IPS DF 6.9 (cell line): ENCODE results near the gene IGSF8.

Experiments
- DNase-seq: peaks from one replicate; pipeline ENCODE4 v3.0.0-alpha.2; 2013; ENCODE audit warnings: low read depth, low spot score
- H3K27ac ChIP-seq: one replicate; pipeline ENCODE4 v1.5.1; 2013; ENCODE audit warnings: low read length, control low read depth
- H3K27me3 ChIP-seq: 2 replicates; pipeline ENCODE4 v1.6.1; 2013; ENCODE audit warnings: mild to moderate bottlenecking, low read length; ENCODE audit not compliant: control insufficient read depth, insufficient read depth
- H3K36me3 ChIP-seq: 2 replicates; pipeline ENCODE4 v1.6.1; 2013; ENCODE audit warnings: low read length; ENCODE audit not compliant: control insufficient read depth, insufficient read depth
- H3K4me1 ChIP-seq: 2 replicates; pipeline ENCODE4 v1.6.1; 2013; ENCODE audit warnings: low read length; ENCODE audit not compliant: control insufficient read depth, insufficient read depth
- H3K4me3 ChIP-seq: 2 replicates; pipeline ENCODE4 v1.5.1; 2013; ENCODE audit warnings: mild to moderate bottlenecking, low read length
- H3K9me3 ChIP-seq: 2 replicates; pipeline ENCODE4 v1.6.1; 2013; ENCODE audit warnings: low read length, inconsistent platforms; ENCODE audit not compliant: control insufficient read depth, insufficient read depth
- WGBS: extraction: QIAGEN DNeasy Blood & Tissue Kit; methylation state at CpG from one replicate; pipeline ENCODE4 v1.1.7; 2013; ENCODE audit warnings: mixed read lengths, missing lambda C conversion rate; ENCODE audit not compliant: insufficient read length, insufficient coverage; 5-methylcytosine and 5-hydroxymethylcytosine counted together

Gene IGSF8

DNA sequence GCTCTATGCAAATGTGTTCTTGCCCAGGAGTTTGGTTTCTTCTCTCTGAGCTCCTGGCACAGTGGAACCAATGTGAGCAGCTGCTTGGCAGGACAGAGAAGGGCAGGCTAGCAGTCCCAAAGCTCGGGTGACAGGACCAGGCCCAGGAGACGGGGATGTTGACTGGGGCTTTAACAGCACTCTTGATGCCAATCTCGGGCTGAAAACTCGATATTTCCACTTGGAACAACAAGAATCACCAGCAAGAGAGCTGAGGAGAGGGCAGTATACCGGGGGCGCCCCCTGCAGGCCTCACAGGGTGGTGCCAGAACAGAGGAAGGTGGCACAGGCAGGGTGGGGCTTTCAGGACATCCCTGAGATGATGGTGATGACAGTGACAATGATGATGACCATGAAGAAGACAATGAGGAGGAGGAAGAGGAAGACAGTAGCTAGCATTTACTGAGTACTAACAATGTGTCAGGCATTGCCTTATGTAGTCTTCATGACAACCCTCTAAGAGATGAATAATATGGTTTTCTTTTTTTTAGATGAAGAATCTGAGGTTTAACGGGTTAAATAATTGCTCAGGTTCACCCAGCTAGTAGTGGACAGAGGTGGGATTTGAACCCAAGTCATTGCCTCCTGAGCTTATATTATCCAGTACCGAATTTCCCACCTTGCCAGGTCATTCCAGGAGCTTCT is 19.8 kb downstream of the IGSF8 start:
- no CpG with 5 or more reads among the region's 8 CpGs for WGBS
- Histone ChIP-seq H3K4me1 (no peaks in the 10 kb centered on the region; the same call in 1 of the 2 replicates), H3K9me3 (no peaks in the 10 kb centered on the region), H3K4me3 (no peak overlapping the region), H3K36me3 (no peaks in the 10 kb centered on the region), H3K27me3 (peaks cover 4% of the 10 kb centered on the region; the same call in 1 of the 2 replicates), H3K27ac (no peak overlapping the region)
- no peak for DNase-seq

DNA sequence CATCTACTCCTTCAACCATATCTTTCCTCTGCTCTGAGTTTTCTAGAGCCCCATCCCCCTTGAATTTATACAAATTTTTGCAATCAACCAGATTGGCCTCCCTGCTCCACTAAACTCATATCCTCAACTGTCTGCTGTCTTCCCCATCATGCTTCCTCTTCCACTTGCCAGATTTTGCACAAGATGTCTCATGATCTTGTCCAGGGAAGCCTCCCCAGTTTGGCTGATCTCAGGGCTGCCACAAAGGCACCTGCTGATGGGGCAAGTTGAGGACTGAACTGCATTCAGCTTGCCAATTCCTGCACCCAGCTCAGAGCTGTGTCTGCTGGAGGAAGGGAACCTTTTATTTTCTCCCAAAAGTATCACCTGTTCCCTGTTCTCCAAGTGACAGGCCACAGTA is 20.9 kb downstream of the IGSF8 start:
- Histone ChIP-seq H3K4me3 (no peak overlapping the region), H3K9me3 (no peaks in the 10 kb centered on the region), H3K27ac (no peak overlapping the region), H3K27me3 (peaks cover 2% of the 10 kb centered on the region; the same call in 1 of the 2 replicates), H3K4me1 (no peaks in the 10 kb centered on the region), H3K36me3 (no peaks in the 10 kb centered on the region)
- DNase-seq: no peak

DNA sequence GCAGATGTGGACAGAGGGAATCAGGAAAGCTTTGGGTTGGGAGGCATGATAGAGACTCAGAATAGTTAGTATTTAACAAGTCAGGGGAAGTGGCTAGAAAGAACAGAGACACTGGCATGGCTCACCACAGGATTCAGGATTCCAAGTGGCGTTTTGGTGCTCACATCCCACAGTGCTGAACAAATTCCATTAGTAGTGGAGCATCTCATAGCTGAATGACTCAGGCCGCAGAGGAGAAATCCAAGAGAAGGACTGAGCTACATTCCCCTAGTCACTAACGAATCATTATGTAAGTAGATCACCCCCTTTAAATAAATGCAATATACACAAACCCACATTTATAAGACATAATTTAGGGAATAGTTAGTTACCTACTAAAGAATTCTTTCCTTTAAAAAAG is 22.1 kb downstream of the IGSF8 start:
- Histone ChIP-seq H3K27me3 (peaks cover 2% of the 10 kb centered on the region; the same call in 1 of the 2 replicates), H3K36me3 (no peaks in the 10 kb centered on the region)

DNA sequence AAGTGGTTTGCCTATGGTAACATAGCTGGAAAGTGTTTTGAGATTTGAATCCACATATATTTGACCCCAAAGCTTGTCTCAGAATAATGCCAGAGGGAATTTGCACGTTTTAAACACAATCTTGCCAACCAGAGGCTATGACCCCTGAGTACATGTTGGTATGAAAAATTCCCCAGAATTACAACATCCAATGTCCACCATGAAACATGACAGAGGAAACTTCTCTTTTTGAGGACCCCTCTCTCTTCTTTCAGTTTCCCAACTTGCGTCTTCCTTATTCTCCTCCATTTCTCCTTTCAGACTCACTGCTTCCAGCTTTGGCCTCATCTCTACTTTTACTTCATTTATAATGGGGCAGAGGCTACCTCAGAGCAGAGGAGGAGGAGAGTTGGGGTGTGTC is 22.6 kb downstream of the IGSF8 start:
- Histone ChIP-seq H3K36me3 (no peaks in the 10 kb centered on the region), H3K27ac (no peak overlapping the region), H3K27me3 (peaks cover 2% of the 10 kb centered on the region; the same call in 1 of the 2 replicates), H3K4me1 (no peaks in the 10 kb centered on the region), H3K4me3 (no peak overlapping the region), H3K9me3 (no peaks in the 10 kb centered on the region)
- WGBS: no CpG with 5 or more reads among the region's 2 CpGs
- DNase-seq: no peak

More for the DNA sequence above, 22.1 kb downstream of the IGSF8 start:
- DNase-seq: no peak
- WGBS: no CpG with 5 or more reads among the region's 3 CpGs
- H3K4me3 ChIP-seq: no peak overlapping the region
- H3K9me3 ChIP-seq: no peaks in the 10 kb centered on the region
- H3K27ac ChIP-seq: no peak overlapping the region
- no peaks in the 10 kb centered on the region for H3K4me1 ChIP-seq

DNA sequence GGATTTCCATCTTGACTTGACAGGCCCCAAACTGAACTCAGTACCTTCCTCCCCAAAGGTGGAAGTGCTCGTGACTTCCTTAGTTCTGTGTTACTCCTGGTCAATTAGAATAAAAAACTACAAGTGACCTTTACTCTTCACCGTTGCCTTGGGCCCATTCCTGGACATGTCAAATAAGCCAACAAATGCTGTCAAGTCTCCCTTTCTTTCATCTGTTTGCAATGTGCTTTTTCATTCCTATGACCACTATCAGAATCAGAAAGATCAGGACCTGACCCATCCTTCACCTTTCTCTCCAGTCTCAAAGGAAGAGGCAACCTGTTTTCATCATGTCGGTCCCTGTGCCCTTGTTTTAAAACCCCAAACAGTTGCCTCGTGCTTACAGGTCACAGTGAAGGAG is 23.6 kb downstream of the IGSF8 start:
- no peak for DNase-seq
- H3K27ac ChIP-seq: no peak overlapping the region
- H3K9me3 ChIP-seq: no peaks in the 10 kb centered on the region
- peaks cover 2% of the 10 kb centered on the region; the same call in 1 of the 2 replicates for H3K27me3 ChIP-seq
- no peak overlapping the region for H3K4me3 ChIP-seq
- H3K4me1 ChIP-seq: no peaks in the 10 kb centered on the region
- no CpG with 5 or more reads among the region's 4 CpGs for WGBS
- no peaks in the 10 kb centered on the region for H3K36me3 ChIP-seq

DNA sequence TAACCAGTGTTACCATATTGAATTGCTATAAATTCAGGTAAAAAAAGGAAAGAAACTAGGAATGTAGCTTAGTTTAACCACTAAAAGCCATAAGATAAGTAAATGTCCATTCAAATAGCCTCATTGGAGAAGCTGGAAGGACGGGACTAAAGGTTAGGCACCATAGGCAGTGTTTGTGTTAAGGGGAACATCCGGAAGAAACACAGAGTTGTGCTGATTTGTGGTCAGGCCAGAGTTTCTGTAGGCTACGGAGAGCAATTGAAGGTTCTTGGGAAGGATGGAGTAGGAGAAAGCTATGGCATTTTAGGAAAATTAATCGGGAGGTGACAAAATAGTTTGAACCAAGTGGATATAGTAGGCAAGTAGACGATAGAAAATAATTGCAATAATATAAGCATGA is 27.1 kb downstream of the IGSF8 start:
- Histone ChIP-seq H3K36me3 (no peaks in the 10 kb centered on the region), H3K27ac (no peak overlapping the region), H3K27me3 (peaks cover 2% of the 10 kb centered on the region; the same call in 1 of the 2 replicates), H3K4me3 (no peak overlapping the region), H3K9me3 (no peaks in the 10 kb centered on the region), H3K4me1 (peaks cover 5% of the 10 kb centered on the region; the same call in 1 of the 2 replicates)
- WGBS: no CpG with 5 or more reads among the region's 5 CpGs
- no peak for DNase-seq

GRCh38 chr1:160070243-160071163 is 27.9 kb downstream of the IGSF8 start:
- H3K27ac ChIP-seq: no peak overlapping the region

DNA sequence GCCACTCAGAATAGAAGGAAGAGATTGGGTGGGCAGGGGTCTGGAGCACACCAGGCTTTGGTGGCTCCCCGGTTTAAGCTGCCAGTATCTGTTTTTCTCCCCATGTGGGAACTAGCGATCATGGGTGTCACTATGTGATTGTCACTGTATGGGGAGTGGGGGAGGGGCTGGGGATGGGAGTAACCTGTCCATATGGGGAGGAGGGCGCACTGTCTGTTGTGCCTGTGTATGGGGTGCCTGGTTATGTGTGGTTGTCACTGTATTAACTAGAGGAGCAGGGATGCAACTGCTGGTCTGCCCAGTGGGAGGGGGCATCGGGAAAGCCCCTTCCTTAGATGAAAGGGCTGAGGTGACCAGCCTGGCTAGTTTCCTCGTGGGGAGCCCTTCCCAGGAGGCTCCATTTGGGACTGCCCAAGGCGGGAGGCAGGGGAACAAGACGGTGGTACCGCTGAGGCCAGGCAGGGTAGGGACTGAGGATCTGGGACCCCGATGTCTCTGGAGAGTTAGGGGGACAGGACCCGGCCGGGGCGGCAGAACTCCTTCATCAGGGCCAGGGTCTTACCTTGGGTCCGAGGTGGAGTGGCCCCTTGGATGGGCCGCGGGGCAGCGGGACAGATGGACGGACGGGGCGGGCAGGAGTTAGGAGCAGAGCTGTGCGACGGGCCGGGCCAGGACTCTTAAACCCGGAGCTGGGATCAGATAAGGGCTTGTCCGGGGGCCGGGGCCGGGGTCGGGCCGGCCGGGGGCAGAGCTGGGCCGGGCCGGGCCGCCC is 28.8 kb downstream of the IGSF8 start, which contains the start of gene KCNJ10:
TSS of gene KCNJ10 (minus strand) at position 701 of the 772 bp plus-strand sequence. CDS start 27,628 bp downstream, outside the sequence.
- WGBS: no CpG with 5 or more reads among the region's 32 CpGs
- Histone ChIP-seq H3K4me3 (peak within 1 kb of the TSS; percentile 80), H3K9me3 (no peaks in the 10 kb centered on the region), H3K27ac (no peak within 1 kb of the TSS), H3K36me3 (no peaks in the 10 kb centered on the region), H3K27me3 (peaks cover 2% of the 10 kb centered on the region; the same call in 1 of the 2 replicates), H3K4me1 (peaks cover 5% of the 10 kb centered on the region; the same call in 1 of the 2 replicates)
- no peak for DNase-seq

More at GRCh38 chr1:160070243-160071163, 27.9 kb downstream of the IGSF8 start:
- Histone ChIP-seq H3K4me3 (peak overlapping the region; percentile 80), H3K9me3 (no peaks in the 10 kb centered on the region), H3K4me1 (peaks cover 5% of the 10 kb centered on the region; the same call in 1 of the 2 replicates), H3K27me3 (peaks cover 2% of the 10 kb centered on the region; the same call in 1 of the 2 replicates), H3K36me3 (no peaks in the 10 kb centered on the region)
- DNase-seq: no peak
- WGBS: no CpG with 5 or more reads among the region's 46 CpGs

- no CpG with 5 or more reads among the region's 5 CpGs for WGBS
Observed at GRCh38 chr1:160068225-160068624, 30.2 kb downstream of the IGSF8 start.

More at GRCh38 chr1:160068225-160068624, 30.2 kb downstream of the IGSF8 start:
- no peak overlapping the region for H3K4me3 ChIP-seq
- no peaks in the 10 kb centered on the region for H3K9me3 ChIP-seq
- H3K36me3 ChIP-seq: no peaks in the 10 kb centered on the region
- DNase-seq: no peak
- peaks cover 5% of the 10 kb centered on the region; the same call in 1 of the 2 replicates for H3K4me1 ChIP-seq
- H3K27ac ChIP-seq: no peak overlapping the region
- peaks cover 2% of the 10 kb centered on the region; the same call in 1 of the 2 replicates for H3K27me3 ChIP-seq
